ENCODE results near the gene TDG.

DNA sequence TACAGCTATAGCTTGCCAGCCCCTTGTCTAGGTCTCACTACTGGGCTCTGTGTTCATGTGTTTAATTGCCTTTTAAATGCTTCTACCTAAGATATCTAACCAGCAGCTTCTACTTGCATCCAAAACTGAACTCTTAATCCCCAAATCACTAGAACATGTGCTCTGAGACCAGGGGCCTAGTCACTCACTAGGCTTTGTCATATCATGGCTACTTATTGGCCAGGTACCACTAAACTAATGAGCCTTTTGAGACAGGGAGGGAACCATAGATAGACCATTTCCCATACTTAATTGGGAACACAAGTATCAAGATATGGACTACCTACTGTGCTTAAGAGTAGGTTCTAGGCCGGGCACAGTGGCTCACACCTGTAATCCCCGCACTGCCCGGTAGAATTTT is 29.0 kb upstream of the TDG start:
- TF ChIP-seq GATA3 (IDR thresholded peaks at IDR 0.05; ENCODE audit: low read depth, low read length) = no peak
- TF ChIP-seq GATA2 (IDR thresholded peaks at IDR 0.05; ENCODE audit: low read depth, low read length) = no peak
